Skeletal muscle satellite cell (primary cell): Measurements from ENCODE around the gene ARHGAP6.

Experiments used
- H3K27me3 ChIP-seq: 2 replicates; pipeline ENCODE4 v1.7.0; 2013; ENCODE audit warnings: low read length; ENCODE audit not compliant: control insufficient read depth, insufficient read depth
- H3K36me3 ChIP-seq: 2 replicates; pipeline ENCODE4 v1.7.0; 2013; ENCODE audit warnings: mild to moderate bottlenecking, control low read depth, low read length; ENCODE audit not compliant: insufficient read depth
- H3K4me1 ChIP-seq: 2 replicates; pipeline ENCODE4 v1.7.0; 2013; ENCODE audit warnings: low read length; ENCODE audit not compliant: control insufficient read depth, insufficient read depth
- H3K4me2 ChIP-seq: 2 replicates; pipeline ENCODE4 v1.7.0; 2013; ENCODE audit warnings: mild to moderate bottlenecking, low read length
- H3K4me3 ChIP-seq: 2 replicates; pipeline ENCODE4 v1.7.0; 2013; ENCODE audit warnings: low read length
- H3K9ac ChIP-seq: 2 replicates; pipeline ENCODE4 v1.7.0; 2013; ENCODE audit warnings: mild to moderate bottlenecking, low read depth, low read length, moderate library complexity
- H3K9me3 ChIP-seq: replicated peaks from 2 replicates; pipeline ENCODE4 v1.7.0; 2013; ENCODE audit warnings: mild to moderate bottlenecking, control low read depth, low read length

ARHGAP6 gene

DNA sequence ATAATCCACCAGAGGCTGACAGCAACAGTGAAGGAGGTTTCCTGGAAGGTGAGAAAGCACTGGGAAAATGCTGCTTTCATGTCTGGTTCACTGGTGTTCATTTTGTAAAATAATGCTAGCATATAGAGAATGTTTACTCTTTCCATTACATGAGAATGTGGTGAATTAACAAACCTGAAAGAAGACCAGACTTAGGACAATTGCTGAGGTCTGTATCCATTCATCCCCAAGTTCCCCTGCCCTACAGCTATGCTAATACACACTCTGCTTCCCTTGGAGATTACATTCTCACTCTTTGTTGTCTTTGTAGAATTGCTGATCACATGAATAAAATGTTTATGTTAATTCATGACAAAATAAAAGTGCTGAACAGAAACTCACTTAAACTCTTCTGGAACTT, 99.5 kb downstream of the ARHGAP6 start:
- Histone ChIP-seq H3K4me1 (no peaks in the 10 kb centered on the region), H3K36me3 (no peaks in the 10 kb centered on the region), H3K27me3 (no peaks in the 10 kb centered on the region), H3K9ac (no peak overlapping the region), H3K9me3 (no peaks in the 10 kb centered on the region), H3K4me2 (no peak overlapping the region), H3K4me3 (no peak overlapping the region)

DNA sequence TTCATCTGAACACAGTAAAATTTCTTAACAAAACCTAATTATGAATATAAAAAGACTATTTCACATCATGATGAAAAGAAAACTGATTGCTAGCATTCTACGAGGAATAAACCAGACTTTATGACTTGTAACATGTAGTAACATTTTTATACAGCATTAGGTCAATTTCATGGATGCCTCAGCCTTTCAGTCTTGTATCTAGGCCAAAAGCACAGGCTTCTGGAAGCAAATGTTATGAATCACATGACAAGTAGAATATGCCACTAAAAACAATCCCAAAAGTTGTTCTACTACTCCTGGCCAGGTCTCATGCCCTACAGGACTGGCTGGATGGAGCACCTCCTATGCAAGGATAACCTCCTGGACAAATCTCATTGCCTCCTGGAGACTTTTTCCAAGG, 101.2 kb downstream of the ARHGAP6 start:
- no peaks in the 10 kb centered on the region for H3K9me3 ChIP-seq
- H3K4me2 ChIP-seq, result no peak overlapping the region
- H3K36me3 ChIP-seq, result no peaks in the 10 kb centered on the region
- no peaks in the 10 kb centered on the region for H3K4me1 ChIP-seq
- no peak overlapping the region for H3K9ac ChIP-seq
- no peak overlapping the region for H3K4me3 ChIP-seq
- H3K27me3 ChIP-seq, result no peaks in the 10 kb centered on the region

DNA sequence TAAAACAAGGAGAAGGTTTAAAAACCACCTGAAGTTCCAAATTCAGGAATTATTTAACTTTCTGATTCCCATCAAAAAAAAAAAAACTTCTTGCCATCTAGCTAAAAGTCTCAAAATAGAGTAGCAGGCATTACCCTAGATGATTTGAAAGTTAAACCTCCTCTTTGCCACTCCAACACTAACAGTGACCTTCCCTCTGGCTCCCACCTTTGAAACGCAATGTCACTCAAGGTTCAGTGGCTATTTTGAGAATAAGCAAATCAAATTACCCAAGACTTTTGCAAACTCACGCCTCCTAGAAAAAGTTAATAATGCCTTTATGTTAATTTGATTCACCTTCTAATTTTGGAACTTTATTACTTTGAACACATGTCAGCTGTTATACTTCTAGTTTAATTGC, 103.2 kb downstream of the ARHGAP6 start:
- no peak overlapping the region for H3K4me3 ChIP-seq
- H3K27me3 ChIP-seq, result no peaks in the 10 kb centered on the region
- H3K4me2 ChIP-seq, result no peak overlapping the region
- peaks cover 2% of the 10 kb centered on the region for H3K4me1 ChIP-seq
- H3K9me3 ChIP-seq, result no peaks in the 10 kb centered on the region
- no peak overlapping the region for H3K9ac ChIP-seq
- no peaks in the 10 kb centered on the region for H3K36me3 ChIP-seq

DNA sequence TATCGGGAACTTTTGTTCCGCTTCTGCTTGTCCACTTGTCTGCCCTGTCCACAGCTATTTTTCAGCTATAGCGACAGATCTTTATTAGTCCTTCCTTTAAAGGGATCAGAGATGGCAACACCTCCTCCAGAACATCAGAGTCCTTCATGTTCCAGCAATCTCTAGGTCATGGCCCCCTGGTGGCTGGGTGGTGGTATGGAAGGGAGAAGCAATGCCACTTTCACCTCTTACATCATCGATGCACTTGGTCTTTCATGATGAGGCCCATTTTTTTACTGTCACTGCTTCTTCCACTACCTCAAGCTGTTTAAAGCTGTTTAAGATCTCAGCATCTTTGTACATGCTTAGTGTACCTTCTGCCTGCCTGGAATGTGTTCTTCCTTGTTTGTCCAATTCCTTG, 106.7 kb downstream of the ARHGAP6 start:
- Histone ChIP-seq H3K9ac (no peak overlapping the region), H3K36me3 (no peaks in the 10 kb centered on the region), H3K9me3 (no peaks in the 10 kb centered on the region), H3K27me3 (no peaks in the 10 kb centered on the region), H3K4me3 (no peak overlapping the region), H3K4me1 (peaks cover 14% of the 10 kb centered on the region), H3K4me2 (no peak overlapping the region)

DNA sequence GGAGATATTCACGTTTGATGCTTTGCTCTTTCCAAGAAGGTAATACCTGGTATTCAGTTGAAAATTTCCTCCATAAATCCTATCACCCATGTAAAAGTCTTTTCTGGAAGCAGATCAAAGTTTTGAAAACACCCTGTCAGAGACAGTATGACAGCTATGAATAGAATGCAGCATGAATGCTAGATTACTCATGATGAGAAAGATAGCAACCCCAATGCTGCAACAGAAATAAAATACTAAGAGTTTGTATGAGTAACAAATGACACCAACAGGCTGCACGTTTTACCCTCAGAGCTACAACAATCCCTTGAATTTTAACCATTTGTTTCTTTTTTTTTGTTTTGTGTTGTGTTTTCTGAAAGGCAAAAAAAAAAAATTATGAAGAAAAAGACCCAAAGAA, 108.6 kb downstream of the ARHGAP6 start:
- Histone ChIP-seq H3K36me3 (no peaks in the 10 kb centered on the region), H3K9ac (no peak overlapping the region), H3K4me2 (no peak overlapping the region), H3K4me1 (peaks cover 14% of the 10 kb centered on the region), H3K9me3 (no peaks in the 10 kb centered on the region), H3K27me3 (no peaks in the 10 kb centered on the region), H3K4me3 (no peak overlapping the region)

DNA sequence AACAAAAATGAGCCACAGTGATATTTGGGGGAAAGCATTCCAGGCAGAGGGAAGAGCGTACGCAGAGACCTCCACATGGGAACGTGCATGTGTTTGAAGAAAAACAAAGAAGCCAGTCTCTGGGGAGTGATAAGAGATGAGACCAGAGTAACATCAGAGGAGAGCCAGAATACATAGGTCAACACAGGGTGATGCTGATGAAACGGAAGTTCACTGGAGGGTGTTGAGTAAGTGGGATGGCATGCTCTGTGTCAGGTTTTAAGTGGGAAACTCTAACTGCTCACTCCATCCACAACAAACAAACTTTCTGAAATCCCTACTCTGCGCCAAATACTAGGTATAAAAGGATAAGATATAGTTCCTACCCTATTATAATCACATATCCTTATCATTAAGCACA, 110.0 kb downstream of the ARHGAP6 start:
- no peaks in the 10 kb centered on the region for H3K27me3 ChIP-seq
- no peak overlapping the region for H3K4me2 ChIP-seq
- H3K4me1 ChIP-seq, result peaks cover 14% of the 10 kb centered on the region
- H3K4me3 ChIP-seq, result no peak overlapping the region
- no peaks in the 10 kb centered on the region for H3K9me3 ChIP-seq
- H3K36me3 ChIP-seq, result no peaks in the 10 kb centered on the region
- no peak overlapping the region for H3K9ac ChIP-seq

DNA sequence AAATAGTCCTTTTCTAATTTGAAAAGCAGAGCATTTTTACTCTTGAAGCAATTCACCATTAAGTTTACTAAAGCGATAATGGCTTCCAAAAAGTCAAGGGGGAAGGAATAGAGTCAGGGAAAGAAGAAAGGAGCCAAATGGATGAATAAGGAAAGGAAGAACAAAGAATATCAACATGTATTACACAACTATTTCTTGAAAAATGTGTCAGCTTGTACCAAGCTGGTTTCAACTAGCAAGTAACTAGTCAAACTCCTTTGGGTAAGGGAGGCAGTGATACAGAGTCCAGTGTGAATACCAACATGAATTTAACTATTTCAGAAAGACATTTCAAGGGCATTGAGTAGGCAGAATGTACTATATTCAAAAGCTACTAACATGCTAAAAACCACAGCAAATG, 112.1 kb downstream of the ARHGAP6 start:
- Histone ChIP-seq H3K9ac (no peak overlapping the region), H3K27me3 (no peaks in the 10 kb centered on the region), H3K9me3 (no peaks in the 10 kb centered on the region), H3K36me3 (no peaks in the 10 kb centered on the region), H3K4me3 (no peak overlapping the region), H3K4me2 (no peak overlapping the region), H3K4me1 (peaks cover 14% of the 10 kb centered on the region)

DNA sequence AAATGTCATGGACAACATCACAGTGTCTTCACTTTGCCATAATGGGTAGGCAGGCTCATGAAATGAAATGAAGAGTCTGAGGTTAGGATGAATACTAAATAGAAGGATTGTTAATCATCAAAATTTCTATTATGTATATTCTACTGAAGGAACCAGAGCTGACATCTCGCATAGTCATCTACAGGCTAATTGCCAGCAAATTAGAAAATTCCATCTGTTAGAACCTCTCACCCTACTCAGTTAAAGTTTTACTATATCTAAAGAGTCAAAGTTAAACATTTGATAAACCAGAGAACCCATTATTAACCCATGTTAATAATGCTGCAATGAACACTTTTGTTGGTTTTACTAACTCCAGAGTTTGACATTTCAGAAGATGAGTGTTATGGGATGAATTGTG, 114.6 kb downstream of the ARHGAP6 start:
- Histone ChIP-seq H3K9me3 (no peaks in the 10 kb centered on the region), H3K36me3 (no peaks in the 10 kb centered on the region), H3K4me3 (no peak overlapping the region), H3K9ac (no peak overlapping the region), H3K4me2 (no peak overlapping the region), H3K27me3 (no peaks in the 10 kb centered on the region), H3K4me1 (peaks cover under 1% of the 10 kb centered on the region)

DNA sequence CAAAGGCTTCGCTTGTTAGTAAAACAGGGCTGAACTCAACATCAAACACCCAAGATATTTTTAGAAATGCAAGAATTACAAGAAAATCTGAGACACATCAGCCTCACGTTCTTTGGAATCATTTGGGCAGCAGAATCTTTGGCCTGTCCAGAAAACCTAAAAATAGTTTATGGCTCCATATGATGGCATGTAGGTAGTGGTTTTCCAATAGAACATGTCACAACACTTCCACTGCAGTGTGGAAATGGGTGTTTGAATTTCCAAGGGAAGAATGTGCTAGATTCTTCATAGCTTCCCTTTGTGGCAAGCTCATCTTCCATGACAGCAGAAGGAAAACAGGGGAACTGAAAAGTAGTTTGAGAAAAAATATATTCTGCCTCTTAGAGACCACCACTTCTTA, 118.8 kb downstream of the ARHGAP6 start:
- Histone ChIP-seq H3K4me3 (no peak overlapping the region), H3K36me3 (no peaks in the 10 kb centered on the region)

DNA sequence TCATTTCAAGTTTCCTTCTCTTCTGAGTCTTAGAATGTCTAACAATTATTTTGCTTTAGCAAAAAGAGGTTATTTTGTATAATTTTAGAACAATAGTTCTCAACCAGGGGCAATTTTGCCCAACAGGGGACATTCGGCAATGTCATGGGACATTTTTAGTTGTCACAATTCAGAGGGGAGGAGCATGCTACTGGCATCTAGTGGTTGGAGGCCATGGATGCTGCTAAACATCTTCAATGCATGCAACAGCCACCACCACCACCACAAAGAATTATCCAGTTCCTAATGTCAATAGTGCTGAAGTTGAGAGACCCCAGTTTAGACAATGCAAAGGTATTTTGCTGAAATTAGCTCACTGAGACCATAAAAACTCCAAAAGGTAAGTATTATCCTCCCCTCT, 122.5 kb downstream of the ARHGAP6 start:
- Histone ChIP-seq H3K27me3 (no peaks in the 10 kb centered on the region), H3K4me3 (no peak overlapping the region), H3K9ac (no peak overlapping the region), H3K9me3 (no peaks in the 10 kb centered on the region), H3K4me2 (no peak overlapping the region), H3K4me1 (no peaks in the 10 kb centered on the region), H3K36me3 (no peaks in the 10 kb centered on the region)

More for the DNA sequence above, 118.8 kb downstream of the ARHGAP6 start:
- no peaks in the 10 kb centered on the region for H3K9me3 ChIP-seq
- no peaks in the 10 kb centered on the region for H3K27me3 ChIP-seq
- no peaks in the 10 kb centered on the region for H3K4me1 ChIP-seq
- H3K9ac ChIP-seq, result no peak overlapping the region
- no peak overlapping the region for H3K4me2 ChIP-seq

DNA sequence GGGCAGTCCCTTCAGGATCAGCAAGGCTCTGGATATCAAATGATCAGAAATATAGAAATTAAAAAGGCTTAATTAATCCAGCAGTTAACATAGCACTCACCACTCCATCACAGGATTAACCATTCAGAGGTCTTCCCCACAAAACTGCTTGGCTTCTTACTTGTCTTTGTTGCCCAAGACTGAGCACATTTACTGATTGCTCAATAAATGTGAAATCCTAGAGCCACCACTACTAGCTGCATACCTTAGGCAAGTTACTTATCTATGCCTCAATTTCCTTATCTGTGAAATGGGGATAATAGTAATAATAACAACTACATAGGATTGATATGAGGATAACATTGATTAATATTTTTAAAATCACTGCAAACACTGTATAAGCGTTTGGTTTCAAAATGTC, 124.2 kb downstream of the ARHGAP6 start:
- Histone ChIP-seq H3K27me3 (no peaks in the 10 kb centered on the region), H3K4me2 (no peak overlapping the region), H3K4me3 (no peak overlapping the region), H3K36me3 (no peaks in the 10 kb centered on the region), H3K9me3 (no peaks in the 10 kb centered on the region), H3K4me1 (no peaks in the 10 kb centered on the region), H3K9ac (no peak overlapping the region)

DNA sequence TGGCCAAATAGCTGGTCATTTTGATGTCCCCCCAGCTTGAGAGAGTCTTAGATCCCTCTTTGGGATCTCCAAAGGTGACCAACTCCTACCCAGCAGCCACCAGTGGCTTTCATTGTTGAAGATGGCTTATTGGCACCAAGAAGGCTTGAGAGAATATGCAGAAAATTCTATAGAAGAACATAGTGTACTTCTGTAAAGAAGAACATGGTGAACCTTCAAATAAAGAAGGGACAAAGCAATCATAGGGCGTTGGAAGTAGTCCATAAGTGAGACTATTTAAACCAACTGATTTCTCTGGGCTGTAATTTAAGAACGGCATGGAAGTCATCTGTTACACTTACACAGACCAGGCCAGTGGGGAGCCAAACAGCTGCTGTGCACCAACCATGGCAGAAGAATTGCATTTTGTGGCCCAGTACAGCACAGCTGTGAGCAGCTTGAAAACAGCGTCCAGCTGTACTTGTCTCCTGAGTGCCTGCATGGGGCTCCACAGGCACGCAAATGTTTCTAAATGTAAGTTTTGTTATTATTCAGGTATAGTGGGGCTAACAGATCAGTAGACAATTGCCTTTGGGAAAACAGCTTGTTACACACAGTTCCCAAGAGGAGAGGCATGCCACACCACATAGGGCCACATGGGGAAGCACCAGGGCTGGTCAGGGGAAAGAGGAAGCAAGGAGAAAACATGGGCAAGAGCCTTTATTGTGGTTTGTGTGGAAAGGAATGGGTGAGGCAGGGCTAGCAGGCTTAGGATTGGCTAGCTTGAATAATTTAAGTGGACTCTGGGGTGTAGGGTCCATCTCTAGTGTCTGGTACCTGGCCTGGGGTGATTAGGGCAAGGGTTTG, 125.0 kb downstream of the ARHGAP6 start:
- Histone ChIP-seq H3K4me2 (no peak overlapping the region), H3K27me3 (no peaks in the 10 kb centered on the region), H3K9me3 (no peaks in the 10 kb centered on the region), H3K4me3 (no peak overlapping the region), H3K4me1 (no peaks in the 10 kb centered on the region), H3K9ac (no peak overlapping the region), H3K36me3 (no peaks in the 10 kb centered on the region)
